Measurements from ENCODE around the gene TXNIP.

Gene TXNIP

GRCh38 chr1:146012703-146013558, 16.6 kb upstream of the TXNIP start:
- DNase-seq (ENCODE audit: low read depth in 2 of 2) = peak; percentile 61 to 62

- DNase-seq (ENCODE audit: low read depth in 2 of 2) = no peak
Observed at GRCh38 chr1:146010126-146010738, 13.9 kb upstream of the TXNIP start.

- no peak for DNase-seq (ENCODE audit: low read depth in 2 of 2)
Observed at GRCh38 chr1:146007489-146008133, 11.2 kb upstream of the TXNIP start.

GRCh38 chr1:146001709-146002108, 5.3 kb upstream of the TXNIP start:
- DNase-seq (ENCODE audit: low read depth in 2 of 2) = no peak

GRCh38 chr1:145999321-146000024, 3.1 kb upstream of the TXNIP start:
- DNase-seq (ENCODE audit: low read depth in 2 of 2) = no peak

GRCh38 chr1:145997718-145998023, 1.3 kb upstream of the TXNIP start:
- DNase-seq (ENCODE audit: low read depth in 2 of 2) = no peak

GRCh38 chr1:145997016-145997717, 788 bp upstream of the TXNIP start:
- DNase-seq (ENCODE audit: low read depth in 2 of 2) = no peak

- DNase-seq (ENCODE audit: low read depth in 2 of 2) = no peak
Observed at GRCh38 chr1:145995964-145996432, 381 bp downstream of the TXNIP start.

GRCh38 chr1:145995148-145995881, 1.1 kb downstream of the TXNIP start:
- DNase-seq (ENCODE audit: low read depth in 2 of 2) = no peak

GRCh38 chr1:145994391-145995120, 1.8 kb downstream of the TXNIP start:
- DNase-seq (ENCODE audit: low read depth in 2 of 2) = no peak

GRCh38 chr1:145993618-145994390, 2.6 kb downstream of the TXNIP start:
- DNase-seq (ENCODE audit: low read depth in 2 of 2) = no peak

GRCh38 chr1:145992958-145993617, 3.3 kb downstream of the TXNIP start:
- no peak for DNase-seq (ENCODE audit: low read depth in 2 of 2)

- no peak for DNase-seq (ENCODE audit: low read depth in 2 of 2)
Observed at GRCh38 chr1:145992502-145992936, 3.9 kb downstream of the TXNIP start.

- no peak for DNase-seq (ENCODE audit: low read depth in 2 of 2)
Observed at GRCh38 chr1:145991735-145992412, 4.5 kb downstream of the TXNIP start.

- no peak for DNase-seq (ENCODE audit: low read depth in 2 of 2)
Observed at GRCh38 chr1:145990249-145990855, 6.0 kb downstream of the TXNIP start.

GRCh38 chr1:145988773-145989172, 7.6 kb downstream of the TXNIP start:
- DNase-seq (ENCODE audit: low read depth in 2 of 2) = no peak

GRCh38 chr1:145987926-145988325, 8.5 kb downstream of the TXNIP start:
- DNase-seq (ENCODE audit: low read depth in 2 of 2) = no peak

- no peak for DNase-seq (ENCODE audit: low read depth in 2 of 2)
Observed at GRCh38 chr1:145986551-145986950, 9.8 kb downstream of the TXNIP start.

Data from fibroblast of skin of left quadriceps (primary cell).